K562 (cell line): ENCODE measurements around the gene TIGAR. TPM values are rescaled to one million over a fixed set of nuclear protein-coding genes. Genes with fewer than 3 reads are reported as not detected.
A peak's percentile ranks its signal among the peaks of the same experiment; 100 is the strongest.

Experiments
- ATAC-seq: fragments of 200-7000 bp; cut with Tn5 transposase; 3 replicates; pipeline ENCODE4 v1.9.1; 2020; ENCODE audit warnings: moderate library complexity
- BruUV-seq: library from RNA; stranded (reverse); fragments of 400-500 nt; replicated peaks from 2 replicates; lab custom pipeline; 2021; lab: Mats Ljungman, UMichigan
- CTCF ChIA-PET: fragments of 300-600 bp; formaldehyde crosslinking; extraction: SDS; loops from one replicate; lab custom pipeline; 2021; ENCODE audit warnings: low intra/inter-chr PET ratio; lab: Yijun Ruan, JAX
- POLR2A ChIA-PET: fragments of 300-600, 350-650 bp; sonication (Branson Sonifier 250); formaldehyde crosslinking; extraction: SDS; loops from one replicate; lab custom pipeline; 2021; ENCODE audit warnings: antibody characterized with exemption, inconsistent platforms; lab: Yijun Ruan, JAX
- DNase-seq, 4 experiments: peaks; one replicate each; pipeline versions ENCODE4 v3.0.0 to v3.0.0-alpha.2; 2011 to 2018; ENCODE audit warnings: low spot score in 3 of 4, mixed read lengths in 3 of 4; ENCODE audit errors: extremely low read depth in 1 of 4
- FAIRE-seq: peaks from 2 replicates; lab custom pipeline; 2011; peaks lifted over from hg19 to GRCh38; lab: Jason Lieb, UNC
- H2AFZ ChIP-seq: 2 replicates; pipeline ENCODE4 v1.6.0; 2011; ENCODE audit warnings: low read depth, low read length, control low read depth, inconsistent platforms
- H3K27ac ChIP-seq: fragments of 200-600 bp; 3 replicates; pipeline ENCODE4 v1.8.0; 2011; ENCODE audit warnings: low read depth, mild to moderate bottlenecking, control low read depth, inconsistent platforms, low read length, moderate library complexity, mixed read lengths; ENCODE audit errors: extremely low read depth
- H3K27me3 ChIP-seq, 2 experiments: fragments of 300-600 bp in 1 of 2; 2 replicates in 1 of 2; 3 replicates in 1 of 2; pipeline versions ENCODE4 v1.6.0 to v1.8.0; 2011; ENCODE audit warnings: inconsistent platforms in 2 of 2, low read length in 2 of 2, mild to moderate bottlenecking in 1 of 2, mixed read lengths in 1 of 2, moderate library complexity in 1 of 2; ENCODE audit not compliant: control insufficient read depth in 2 of 2, insufficient read depth in 2 of 2
- H3K36me3 ChIP-seq: fragments of 300-600 bp; 3 replicates; pipeline ENCODE4 v1.8.0; 2011; ENCODE audit warnings: mild to moderate bottlenecking, low read length, inconsistent platforms; ENCODE audit not compliant: control insufficient read depth, insufficient read depth
- H3K4me1 ChIP-seq, 2 experiments: fragments of 200-600 bp in 1 of 2; replicated peaks in 1 of 2; 2 replicates in 1 of 2; 3 replicates in 1 of 2; pipeline versions ENCODE4 v1.5.1 to v1.8.0; 2011; ENCODE audit warnings: inconsistent platforms in 2 of 2, low read length in 2 of 2, mild to moderate bottlenecking in 1 of 2, mixed read lengths in 1 of 2, moderate library complexity in 1 of 2; ENCODE audit not compliant: control insufficient read depth in 2 of 2, insufficient read depth in 2 of 2
- H3K4me2 ChIP-seq: 2 replicates; pipeline ENCODE4 v1.6.1; 2011; ENCODE audit warnings: low read length, control low read depth, inconsistent platforms, mixed read lengths; ENCODE audit not compliant: insufficient read depth
- H3K4me3 ChIP-seq: fragments of 200-600 bp; sonication (generic), shearing (Covaris generic); 2 replicates; pipeline ENCODE4 v1.5.1; 2016; ENCODE audit warnings: control low read depth, inconsistent platforms
- H3K79me2 ChIP-seq: fragments of 200-600 bp; 3 replicates; pipeline ENCODE4 v1.8.0; 2011; ENCODE audit warnings: low read length, inconsistent platforms; ENCODE audit not compliant: control insufficient read depth, insufficient read depth
- H3K9ac ChIP-seq, 2 experiments: 2 replicates each; pipeline versions ENCODE4 v1.6.0 to v1.6.1; 2011; ENCODE audit warnings: low read depth in 2 of 2, low read length in 2 of 2, control low read depth in 1 of 2, inconsistent platforms in 1 of 2, mild to moderate bottlenecking in 1 of 2, mixed read lengths in 1 of 2; ENCODE audit not compliant: insufficient read depth in 1 of 2
- H3K9me1 ChIP-seq: one replicate; pipeline ENCODE4 v1.6.0; 2011; ENCODE audit warnings: inconsistent platforms, mild to moderate bottlenecking, low read length, moderate library complexity; ENCODE audit not compliant: control insufficient read depth, insufficient read depth
- H3K9me3 ChIP-seq: replicated peaks from 2 replicates; pipeline ENCODE4 v1.5.1; 2011; ENCODE audit warnings: low read depth, low read length, inconsistent platforms; ENCODE audit not compliant: control insufficient read depth, insufficient read depth
- H4K20me1 ChIP-seq: replicated peaks from 2 replicates; pipeline ENCODE4 v1.6.1; 2011; ENCODE audit warnings: low read length, inconsistent platforms, mixed read lengths; ENCODE audit not compliant: control insufficient read depth, insufficient read depth
- JUNB ChIP-seq: fragments of 450-650 bp; formaldehyde crosslinking; conservative IDR thresholded peaks from 2 replicates; pipeline ENCODE4 v1.4.0; 2020; ENCODE audit warnings: mild to moderate bottlenecking
- NR2C1 ChIP-seq, 2 experiments: fragments of 450-650 bp; IDR thresholded peaks; 2 replicates each; pipeline ENCODE4 v1.6.1; 2017; ENCODE audit warnings: mild to moderate bottlenecking in 2 of 2, antibody characterized with exemption in 1 of 2, inconsistent platforms in 1 of 2, missing compliant biosample characterization in 1 of 2, missing genetic modification characterization in 1 of 2
- WGBS: fragments of 100-300 bp; shearing (Covaris generic); methylation state at CpG from one replicate; pipeline ENCODE4 v1.1.6; 2016; ENCODE audit warnings: low coverage, mixed read lengths; ENCODE audit not compliant: insufficient coverage; ENCODE audit errors: missing lambda C conversion rate; 5-methylcytosine and 5-hydroxymethylcytosine counted together
- in situ Hi-C: fragments of 300-500 bp; cut with MboI; formaldehyde crosslinking; loops from 4 replicates; pipeline ENCODE4 v1.15.0; 2018; ENCODE audit warnings: inconsistent platforms, mixed read lengths
- intact Hi-C: fragments of 100-400 bp; cut with micrococcal nuclease; formaldehyde crosslinking; loops from 2 replicates; pipeline ENCODE4 v1.14.2; 2022
- polyA plus RNA-seq, 8 experiments: library from polyadenylated mRNA; depleted of rRNA in 4 of 8; stranded (reverse) in 5 of 8; unstranded in 3 of 8; fragments of >200 nt; fragmentation: Nextera tagmentation in 2 of 8; fragmentation: Illumina TruSeq in 1 of 8; extraction: Ambion mirVana in 2 of 8; extraction: Trizol in 1 of 8; gene quantifications; 2 replicates each; pipeline versions ENCODE4 v1.2.1 to v1.2.3, GENCODE V29; 2011 to 2014; ENCODE audit warnings: inconsistent platforms in 1 of 8, missing spikeins in 1 of 8
- total RNA-seq, 7 experiments: library from RNA; depleted of rRNA in 6 of 7; stranded (reverse); fragments of >200 nt in 6 of 7; fragmentation: Illumina TruSeq in 2 of 7; extraction: Trizol in 2 of 7; gene quantifications; 2 replicates each; pipeline versions ENCODE4 v1.2.1 to v1.2.3, GENCODE V29; 2011 to 2021; ENCODE audit warnings: low replicate concordance in 1 of 7
- TF ChIP-seq, protein P1 (sequence below): fragments of 200-800 bp; sonication (Bioruptor generic); IDR thresholded peaks from 2 replicates; pipeline ENCODE4 v1.6.1; 2017; ENCODE audit warnings: missing genetic modification characterization, missing compliant biosample characterization
- TF ChIP-seq, protein P2 (sequence below): fragments of 450-650 bp; formaldehyde crosslinking; IDR thresholded peaks from 2 replicates; pipeline ENCODE4 v1.4.0; 2022; ENCODE audit warnings: missing genetic modification characterization

The TIGAR gene
- total and polyA plus RNA-seq, 9 of the 15 experiments (the other 6 are each of a cell fraction or from before 2014, with no cell fraction given) = 0.11 to 1.0 (median 0.53) TPM; not detected in 2

DNA sequence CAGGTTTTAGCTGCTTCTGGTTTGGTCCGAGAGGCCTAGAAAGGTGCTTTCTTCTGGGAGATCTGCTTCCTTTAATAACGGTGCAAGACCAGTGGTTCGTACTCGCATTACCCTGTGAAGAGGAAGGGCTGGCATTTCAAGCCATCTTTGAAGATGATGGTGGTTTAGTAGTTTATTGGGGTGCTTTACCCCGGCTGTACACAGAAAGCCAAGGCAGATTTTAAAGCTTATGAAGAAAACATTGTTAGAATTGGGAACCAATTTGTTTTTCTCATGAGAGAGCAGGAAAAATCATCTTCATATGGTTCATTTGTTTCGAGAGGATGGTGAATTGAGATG is 43.8 kb upstream of the TIGAR start:
- H3K36me3 ChIP-seq = peaks cover 62% of the 10 kb centered on the region
- BruUV-seq = no TSS peak
- TF ChIP-seq, protein P1, sequence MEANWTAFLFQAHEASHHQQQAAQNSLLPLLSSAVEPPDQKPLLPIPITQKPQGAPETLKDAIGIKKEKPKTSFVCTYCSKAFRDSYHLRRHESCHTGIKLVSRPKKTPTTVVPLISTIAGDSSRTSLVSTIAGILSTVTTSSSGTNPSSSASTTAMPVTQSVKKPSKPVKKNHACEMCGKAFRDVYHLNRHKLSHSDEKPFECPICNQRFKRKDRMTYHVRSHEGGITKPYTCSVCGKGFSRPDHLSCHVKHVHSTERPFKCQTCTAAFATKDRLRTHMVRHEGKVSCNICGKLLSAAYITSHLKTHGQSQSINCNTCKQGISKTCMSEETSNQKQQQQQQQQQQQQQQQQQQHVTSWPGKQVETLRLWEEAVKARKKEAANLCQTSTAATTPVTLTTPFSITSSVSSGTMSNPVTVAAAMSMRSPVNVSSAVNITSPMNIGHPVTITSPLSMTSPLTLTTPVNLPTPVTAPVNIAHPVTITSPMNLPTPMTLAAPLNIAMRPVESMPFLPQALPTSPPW = 0 out of 2 replicates have a peak, but pooled peaks have one; percentile 1
- TF ChIP-seq JUNB (CRISPR knock-in tag) (no peak), NR2C1 (IDR thresholded peaks at IDR 0.05) (no peak), NR2C1 (tag; IDR thresholded peaks at IDR 0.05) (0 out of 2 replicates have a peak, but pooled peaks have one; percentile 15)
- TF ChIP-seq, protein P2, sequence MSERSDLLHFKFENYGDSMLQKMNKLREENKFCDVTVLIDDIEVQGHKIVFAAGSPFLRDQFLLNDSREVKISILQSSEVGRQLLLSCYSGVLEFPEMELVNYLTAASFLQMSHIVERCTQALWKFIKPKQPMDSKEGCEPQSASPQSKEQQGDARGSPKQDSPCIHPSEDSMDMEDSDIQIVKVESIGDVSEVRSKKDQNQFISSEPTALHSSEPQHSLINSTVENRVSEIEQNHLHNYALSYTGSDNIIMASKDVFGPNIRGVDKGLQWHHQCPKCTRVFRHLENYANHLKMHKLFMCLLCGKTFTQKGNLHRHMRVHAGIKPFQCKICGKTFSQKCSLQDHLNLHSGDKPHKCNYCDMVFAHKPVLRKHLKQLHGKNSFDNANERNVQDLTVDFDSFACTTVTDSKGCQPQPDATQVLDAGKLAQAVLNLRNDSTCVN (CRISPR knock-in tag) = 0 out of 2 replicates have a peak, but pooled peaks have one; percentile 9
- H3K9ac ChIP-seq = peak overlapping the region in 1 of 2 experiments; percentile 13; a peak in 1 of 4 replicates
- WGBS = 50% methylated on average over 6 of the region's 6 CpGs
- ChIA-PET CTCF (interaction anchor here (1.4 to 3.4 kb wide), 4 partner anchors 170 to 395 kb away, joined by 4 to 9 read pairs (median 6); no protein-coding TSS in a partner anchor), POLR2A (interaction anchor here (0.8 to 1.4 kb wide), 10 partner anchors 8 to 391 kb away, joined by 3 to 6 read pairs (median 4); no protein-coding TSS in a partner anchor)
- no peak overlapping the region for H3K4me2 ChIP-seq
- H3K4me1 ChIP-seq = peaks cover 17 to 28% of the 10 kb centered on the region in 2 experiments; a peak in 4 of 5 replicates
- ATAC-seq = no peak
- DNase-seq = no peak
- FAIRE-seq = no peak
- H3K9me1 ChIP-seq = no peaks in the 10 kb centered on the region
- no peaks in the 10 kb centered on the region for H3K27me3 ChIP-seq
- no peak overlapping the region for H3K4me3 ChIP-seq
- intact Hi-C loops = loop anchor here (2.0 to 5.0 kb wide), 3 partner anchors 124 to 280 kb away; no protein-coding TSS in a partner anchor
- no peak overlapping the region for H2AFZ ChIP-seq
- in situ Hi-C loops = loop anchor here (5.0 to 25.0 kb wide), 2 partner anchors 165 to 390 kb away; no protein-coding TSS in a partner anchor
- H4K20me1 ChIP-seq = no peaks in the 10 kb centered on the region; the same call in 1 of the 2 replicates
- H3K27ac ChIP-seq = no peak overlapping the region
- peaks cover 75% of the 10 kb centered on the region for H3K79me2 ChIP-seq
- no peaks in the 10 kb centered on the region for H3K9me3 ChIP-seq
